NCI-H1092 (cell line): ENCODE results near the gene ZNF593.
A peak's percentile ranks its signal among the peaks of the same experiment; 100 is the strongest.

ENCODE experiments used
- DNase-seq: peaks from one replicate; lab custom pipeline; 2025; lab: John Stamatoyannopoulos, UW

ZNF593 gene

DNA sequence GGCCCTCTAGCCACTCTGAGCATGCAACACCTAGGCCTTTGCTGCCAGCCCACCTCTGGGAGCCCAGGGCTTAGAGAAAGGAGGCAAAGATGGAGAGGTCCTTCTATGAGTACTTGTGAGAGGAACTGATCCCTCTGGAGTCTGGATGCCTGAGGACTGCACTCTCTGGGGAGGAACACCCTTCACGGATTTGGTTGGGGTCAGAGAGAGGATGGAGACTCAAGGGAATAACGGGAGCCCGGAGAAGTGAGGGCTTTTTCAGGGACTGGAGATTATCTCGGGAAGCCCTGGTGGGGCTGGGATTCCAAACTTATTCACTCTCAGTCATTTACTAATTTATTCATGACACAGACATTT is 532 bp upstream of the ZNF593 start:
- no peak for DNase-seq

DNA sequence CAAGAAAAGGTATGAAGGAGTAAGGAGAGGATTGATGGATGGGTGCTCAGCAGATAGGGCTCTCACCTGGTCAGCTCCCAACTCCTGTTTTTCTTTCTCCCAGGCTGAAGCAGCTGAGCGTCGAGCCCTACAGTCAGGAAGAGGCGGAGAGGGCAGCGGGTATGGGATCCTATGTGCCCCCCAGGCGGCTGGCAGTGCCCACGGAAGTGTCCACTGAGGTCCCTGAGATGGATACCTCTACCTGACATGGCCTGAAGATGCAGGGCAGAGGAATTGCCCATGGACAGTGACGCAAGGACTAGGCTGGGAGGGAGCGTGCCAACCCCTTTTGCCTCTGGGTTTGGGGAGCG is 739 bp downstream of the ZNF593 start:
- DNase-seq, result no peak

DNA sequence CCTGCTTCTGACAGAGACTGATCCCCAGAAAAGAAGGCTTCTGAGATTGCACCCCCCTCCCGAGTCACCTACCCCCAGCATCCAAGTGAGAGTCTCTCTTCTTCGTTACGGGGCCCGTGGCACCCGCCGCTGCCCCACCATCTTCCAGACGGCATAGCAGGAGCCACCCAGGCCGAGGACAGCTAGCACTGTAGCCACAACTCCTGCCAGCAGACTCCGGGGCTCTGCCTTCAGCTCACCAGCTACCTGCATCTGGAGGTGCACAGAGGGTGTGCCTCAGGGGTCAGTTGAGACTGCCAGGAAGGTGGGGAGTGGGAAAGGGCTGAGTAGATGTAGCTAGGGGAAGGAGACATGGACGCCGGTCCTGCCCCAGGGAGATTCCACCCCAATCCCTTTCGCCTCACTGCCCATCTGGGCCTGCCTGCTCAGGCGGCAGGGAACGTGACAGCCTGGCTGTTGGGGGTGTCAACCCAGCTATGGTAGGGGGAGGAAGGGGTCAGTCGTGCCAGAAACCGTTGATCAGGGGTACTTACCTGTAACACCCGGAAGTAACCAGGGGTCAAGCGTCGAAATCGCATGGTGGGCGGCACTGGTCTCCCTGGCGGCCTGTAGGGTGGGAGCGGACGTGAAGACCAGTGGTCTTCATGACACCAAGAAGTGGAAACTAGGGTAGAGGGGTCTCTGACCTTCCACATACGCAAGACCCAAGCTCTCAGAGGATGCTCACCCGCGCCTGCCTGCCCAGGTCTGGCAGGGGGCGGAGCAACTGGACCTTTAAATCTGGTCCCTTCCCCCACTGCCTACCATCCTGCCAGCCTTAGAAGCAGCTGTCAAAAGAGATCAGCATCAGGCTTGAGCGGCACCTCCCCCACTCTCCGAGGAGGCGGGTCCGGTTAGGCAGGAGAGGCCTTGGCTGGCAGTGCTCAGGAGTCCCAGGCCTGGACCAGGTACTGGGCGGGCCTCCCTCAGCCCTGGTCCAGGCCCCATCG is 1.7 kb downstream of the ZNF593 start, which contains the start of gene ZNF593OS:
TSS of gene ZNF593OS (minus strand) at position 749 of the 989 bp plus-strand sequence. CDS start at position 578, 171 bp downstream.
- no peak for DNase-seq

DNA sequence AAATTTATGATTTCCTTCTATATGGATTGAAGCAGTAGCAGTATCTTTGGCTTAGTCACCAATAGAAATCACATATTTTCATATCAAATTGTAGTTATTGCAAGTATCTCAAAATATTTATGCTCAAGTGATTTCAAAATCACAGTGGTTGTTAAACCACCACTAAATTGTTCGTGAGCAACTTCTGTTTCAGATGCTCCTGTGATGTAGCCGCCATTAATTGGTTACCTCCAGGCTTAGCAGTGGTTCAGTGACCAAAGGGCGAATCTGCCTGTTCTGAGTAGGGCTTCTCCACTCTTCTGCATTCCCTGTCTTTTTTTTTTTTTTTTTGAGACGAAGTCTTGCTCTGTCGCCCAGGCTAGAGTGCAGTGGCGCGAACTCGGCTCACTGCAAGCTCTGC is 5.6 kb downstream of the ZNF593 start:
- DNase-seq, result no peak

DNA sequence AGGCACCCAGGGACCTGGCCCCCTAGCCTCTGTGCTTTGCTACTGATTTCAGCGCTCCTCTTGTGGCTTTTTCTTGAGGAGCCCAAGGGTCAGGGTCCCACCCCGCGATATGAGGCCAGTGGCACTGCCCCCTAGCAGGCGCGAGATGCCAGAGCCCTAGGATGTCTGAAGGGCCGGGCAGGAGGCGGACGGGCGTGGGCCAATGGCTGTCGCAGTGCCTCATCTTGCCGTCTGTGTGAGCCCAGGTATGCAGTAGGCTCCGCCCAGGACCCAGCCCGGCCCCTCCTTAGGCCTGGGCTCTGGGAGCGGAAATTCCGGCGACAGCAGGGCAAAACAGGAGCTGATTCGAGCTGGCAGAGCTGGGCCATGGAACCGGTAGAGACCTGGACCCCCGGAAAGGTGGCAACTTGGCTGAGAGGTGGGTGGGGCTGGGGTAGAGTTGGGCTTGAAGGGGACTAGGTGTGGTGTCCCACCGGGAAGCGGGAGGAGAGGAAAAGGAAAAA is 7.5 kb downstream of the ZNF593 start, which contains the start of gene CNKSR1:
TSS of gene CNKSR1 (plus strand) at position 310 of the 503 bp plus-strand sequence. CDS start at position 367, 57 bp downstream.
- no peak for DNase-seq

DNA sequence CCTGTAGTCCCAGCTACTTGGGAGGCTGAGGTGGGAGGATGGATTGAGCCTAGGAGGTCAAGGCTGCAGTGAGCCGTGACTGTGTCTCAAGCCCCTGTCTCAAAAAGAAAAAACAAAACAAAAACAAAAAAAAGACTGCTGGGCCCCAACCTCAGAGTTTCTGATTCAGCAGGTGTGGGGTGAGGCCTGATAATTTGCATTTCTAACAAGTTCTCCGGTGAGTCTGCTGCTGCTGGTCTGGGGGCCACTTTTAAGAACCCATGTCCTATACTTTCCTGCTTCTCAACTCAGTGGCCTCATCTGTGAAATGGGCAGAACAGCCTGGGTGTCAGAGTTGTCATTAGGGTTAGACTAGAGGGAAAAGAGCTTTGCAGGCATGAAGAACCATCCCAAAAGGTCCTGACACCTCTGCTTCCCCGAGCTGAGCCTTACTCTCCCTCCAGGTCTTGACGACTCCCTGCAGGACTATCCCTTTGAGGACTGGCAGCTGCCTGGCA is 10.3 kb downstream of the ZNF593 start:
- no peak for DNase-seq

DNA sequence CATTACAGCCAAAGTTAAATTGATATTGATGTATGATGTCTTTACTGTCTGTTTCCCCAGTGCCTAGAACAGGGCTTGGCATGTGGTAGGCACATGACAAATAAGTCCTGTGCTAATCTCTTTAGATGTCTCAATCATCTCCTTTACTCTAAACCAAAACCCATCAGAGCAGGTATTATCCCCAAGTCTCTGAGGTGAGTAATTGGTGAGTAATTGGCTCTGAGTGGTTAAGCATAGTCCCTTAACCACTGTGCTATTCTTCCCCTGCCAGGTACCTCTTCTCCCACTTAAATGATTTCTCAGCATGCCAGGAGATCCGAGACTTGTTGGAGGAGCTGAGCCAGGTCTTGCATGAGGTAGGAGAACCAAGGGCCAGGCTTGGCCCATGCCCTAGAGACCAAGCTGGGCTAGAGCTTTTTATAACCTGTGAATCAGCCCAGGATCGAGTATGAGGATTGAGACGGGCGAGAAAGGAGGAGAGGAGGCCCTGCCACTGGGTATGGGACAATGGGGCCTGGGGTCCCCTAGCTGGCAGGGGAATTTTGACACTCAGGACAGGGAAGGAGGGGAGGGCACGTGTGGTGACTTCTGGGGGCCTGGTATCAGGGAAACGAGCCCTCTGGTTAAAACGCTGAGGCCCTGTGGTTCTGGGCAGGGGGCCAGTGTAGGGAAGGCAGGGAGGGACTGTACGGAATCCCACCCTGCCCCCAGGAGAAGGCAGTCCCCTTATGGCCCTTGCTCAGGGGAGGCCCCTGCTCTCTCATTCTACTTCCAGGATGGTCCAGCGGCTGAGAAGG is 12.1 kb downstream of the ZNF593 start:
- DNase-seq, result no peak

DNA sequence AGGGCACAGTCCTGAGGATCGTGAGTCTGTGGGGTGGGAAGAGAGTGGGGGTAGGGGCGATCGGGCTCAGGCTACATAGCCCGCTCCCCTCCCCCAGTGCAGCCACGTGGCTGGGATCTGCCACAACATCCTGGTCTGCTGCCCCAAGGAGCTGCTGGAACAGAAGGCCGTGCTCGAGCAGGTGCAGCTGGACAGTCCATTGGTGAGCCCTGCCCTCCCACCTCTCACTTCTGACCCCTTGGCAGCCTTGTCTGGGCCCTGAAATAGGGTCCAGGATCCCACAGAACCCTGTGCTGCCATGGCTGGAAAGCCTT is 12.6 kb downstream of the ZNF593 start:
- DNase-seq, result no peak

DNA sequence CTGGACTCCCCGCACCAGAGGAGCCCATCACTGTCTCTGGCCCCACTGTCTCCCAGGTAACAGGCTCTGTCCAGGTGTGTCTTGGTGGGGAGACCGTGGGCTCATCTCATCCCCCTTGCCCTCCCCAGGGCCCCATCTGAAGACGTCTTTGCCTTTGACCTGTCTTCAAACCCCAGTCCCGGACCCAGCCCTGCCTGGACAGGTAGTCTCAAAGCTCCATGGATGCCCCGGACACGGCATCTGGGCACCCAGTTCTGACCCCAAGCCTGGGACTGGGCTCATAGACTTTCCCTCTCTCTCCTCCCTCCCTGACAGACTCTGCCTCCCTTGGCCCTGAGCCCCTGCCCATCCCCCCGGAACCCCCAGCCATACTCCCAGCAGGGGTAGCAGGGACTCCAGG is 14.4 kb downstream of the ZNF593 start:
- no peak for DNase-seq

DNA sequence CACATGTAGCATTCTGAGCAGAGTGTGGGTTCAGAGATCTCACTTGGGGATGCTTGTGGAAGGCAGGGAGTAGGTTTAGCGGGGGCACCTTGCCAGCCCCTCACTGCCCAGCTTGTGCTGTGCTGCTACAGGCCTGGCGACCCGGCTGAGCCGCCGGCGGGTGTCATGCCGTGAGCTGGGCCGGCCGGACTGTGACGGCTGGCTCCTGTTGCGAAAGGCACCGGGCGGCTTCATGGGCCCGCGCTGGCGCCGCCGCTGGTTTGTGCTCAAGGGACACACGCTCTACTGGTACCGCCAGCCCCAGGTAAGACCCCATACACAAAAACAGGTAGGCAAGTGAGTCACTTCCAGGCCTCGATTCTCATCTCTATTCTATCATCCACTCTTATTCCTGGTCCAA is 15.2 kb downstream of the ZNF593 start:
- DNase-seq, result no peak

DNA sequence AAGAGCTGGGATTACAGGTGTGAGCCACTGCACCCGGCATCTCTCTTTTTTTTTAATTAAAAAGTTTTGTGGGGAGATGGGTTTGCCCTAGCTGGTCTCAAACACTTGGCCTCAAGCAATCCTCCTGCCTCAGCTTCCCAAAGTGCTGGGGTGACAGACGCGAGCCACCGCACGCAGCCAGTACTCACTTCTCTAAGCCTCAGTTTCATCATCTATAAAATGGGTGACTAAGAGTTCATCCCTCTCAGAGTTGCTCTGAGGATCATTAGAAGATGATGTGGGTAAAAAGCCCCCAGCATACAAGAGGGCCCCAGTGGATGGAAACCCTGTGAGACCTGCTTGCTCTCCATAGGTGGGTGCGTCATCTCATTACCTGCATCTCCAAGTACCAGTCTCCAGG is 18.2 kb downstream of the ZNF593 start:
- no peak for DNase-seq

DNA sequence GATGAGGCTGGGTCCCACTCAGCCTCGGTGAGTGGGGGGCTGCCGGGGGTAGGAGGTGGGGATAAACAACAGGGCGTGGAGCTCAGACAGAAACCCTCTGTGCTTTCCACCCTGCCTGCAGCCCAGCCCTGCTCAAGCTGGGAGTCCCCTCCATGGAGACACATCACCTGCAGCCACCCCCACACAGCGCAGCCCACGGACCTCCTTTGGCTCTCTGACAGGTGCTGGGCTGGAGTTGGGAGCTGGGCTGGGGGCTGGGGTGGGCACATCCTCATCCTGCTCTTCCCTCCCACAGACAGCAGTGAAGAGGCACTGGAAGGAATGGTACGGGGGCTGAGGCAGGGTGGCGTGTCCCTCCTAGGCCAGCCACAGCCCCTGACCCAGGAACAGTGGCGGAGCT is 18.8 kb downstream of the ZNF593 start:
- DNase-seq, result no peak

DNA sequence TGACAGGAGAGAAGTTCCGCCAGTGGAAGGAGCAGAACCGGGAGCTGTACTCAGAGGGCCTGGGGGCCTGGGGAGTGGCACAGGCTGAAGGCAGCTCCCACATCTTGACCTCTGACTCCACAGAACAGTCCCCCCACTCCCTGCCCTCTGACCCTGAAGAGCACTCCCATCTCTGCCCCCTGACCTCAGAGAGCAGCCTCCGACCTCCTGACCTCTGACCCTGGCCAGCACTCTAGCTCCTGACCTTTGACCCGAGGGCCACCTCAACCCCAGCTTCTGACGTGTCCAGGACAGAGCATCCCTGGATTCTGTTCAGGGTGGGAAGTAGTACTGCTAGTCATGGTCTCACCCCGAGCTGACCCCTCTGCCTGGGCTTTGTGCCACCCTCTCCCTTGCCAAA is 19.6 kb downstream of the ZNF593 start:
- DNase-seq, result no peak

DNA sequence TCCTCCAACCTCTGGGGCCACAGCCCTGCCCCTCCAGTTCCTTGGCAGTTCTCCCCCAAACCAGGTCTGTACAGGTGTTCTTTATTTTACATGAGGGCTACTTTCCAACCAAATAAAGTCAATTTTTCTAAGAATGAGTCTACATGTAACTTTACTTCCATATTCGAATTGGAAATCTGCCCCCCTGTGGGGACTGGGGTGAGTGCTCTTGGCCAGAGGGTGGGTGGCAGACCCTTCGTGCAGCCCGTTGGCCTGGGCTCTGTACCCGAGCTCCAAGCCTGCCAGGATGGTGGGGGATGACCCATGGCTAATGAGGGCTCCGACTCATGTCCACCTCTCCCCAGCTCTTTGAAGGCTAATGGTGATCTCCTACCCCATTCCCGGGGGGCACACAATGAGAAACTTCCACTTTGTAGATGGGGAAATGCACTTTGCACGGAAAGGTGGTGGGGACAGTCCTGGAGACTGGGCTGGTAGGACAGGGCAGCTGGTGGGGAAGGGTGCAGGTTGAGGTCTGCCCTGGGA is 20.1 kb downstream of the ZNF593 start:
- no peak for DNase-seq

DNA sequence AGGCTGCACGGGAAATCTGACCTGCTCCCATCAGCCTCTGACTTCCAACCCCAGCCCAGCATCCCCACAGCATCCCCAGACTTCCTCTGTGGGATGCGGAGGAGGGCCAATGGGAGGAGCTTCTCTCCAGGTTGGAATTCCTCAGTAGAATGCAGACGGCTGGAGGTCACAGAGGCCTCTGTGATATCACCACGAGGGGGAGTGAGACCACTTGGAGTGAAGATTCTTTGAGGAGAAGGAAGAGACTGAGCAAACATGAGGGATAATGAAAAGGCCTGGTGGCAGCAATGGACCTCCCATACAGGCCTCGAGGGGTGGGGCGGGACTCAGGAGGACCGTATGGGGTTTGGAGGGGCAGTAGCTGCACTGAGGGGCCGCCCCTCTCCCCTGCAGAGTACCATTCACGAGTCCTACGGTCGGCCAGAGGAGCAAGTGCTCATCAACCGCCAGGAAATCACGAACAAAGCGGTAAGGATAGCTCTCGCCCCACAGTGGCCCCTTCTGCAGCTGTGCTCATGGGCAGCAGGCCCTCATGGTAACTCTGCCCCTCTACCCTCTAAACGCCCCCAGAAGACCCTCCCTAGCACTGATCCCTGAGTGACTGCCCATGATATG is 20.8 kb downstream of the ZNF593 start, which contains the start of gene CATSPER4:
TSS of gene CATSPER4 (plus strand) at position 230 of the 615 bp plus-strand sequence. CDS start at position 256, 26 bp downstream.
- peak; percentile 34 for DNase-seq

DNA sequence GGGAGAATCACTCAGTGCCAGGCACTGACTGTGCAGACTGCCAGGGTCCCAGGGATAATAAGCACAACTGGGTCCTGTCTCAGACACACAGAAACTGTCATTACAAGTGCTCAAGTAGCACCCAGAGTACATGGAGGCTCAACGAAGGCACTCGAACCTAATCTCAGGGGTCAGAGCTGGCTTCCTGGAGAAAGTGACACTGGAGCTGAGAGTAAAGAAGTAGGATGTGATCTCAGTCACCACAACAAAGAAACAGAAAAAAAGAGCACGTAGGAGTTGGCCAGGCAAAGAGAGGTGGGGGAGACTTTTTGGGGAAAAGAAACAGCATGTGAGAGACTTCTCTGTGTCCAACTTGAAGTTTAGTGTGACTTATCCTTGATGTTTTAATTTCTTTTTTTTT is 22.0 kb downstream of the ZNF593 start:
- DNase-seq, result no peak

DNA sequence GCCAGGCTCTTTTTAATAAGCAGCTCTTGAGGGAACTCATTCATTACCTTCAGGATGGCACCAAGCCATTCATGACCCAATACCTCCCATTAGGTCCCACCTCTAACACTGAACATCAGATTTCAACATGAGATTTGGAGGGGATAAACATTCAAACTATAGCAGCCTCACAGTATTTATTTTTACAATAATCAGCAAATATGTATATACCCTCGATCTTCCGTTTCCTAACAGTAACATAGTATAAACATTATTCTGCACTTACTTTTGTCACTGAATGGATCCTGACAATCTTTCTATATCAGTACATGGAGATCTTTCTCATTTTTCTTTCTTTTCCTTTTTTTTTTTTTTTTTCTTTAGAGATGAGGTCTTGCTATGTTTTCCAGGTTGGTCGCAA is 26.1 kb downstream of the ZNF593 start:
- DNase-seq, result no peak

DNA sequence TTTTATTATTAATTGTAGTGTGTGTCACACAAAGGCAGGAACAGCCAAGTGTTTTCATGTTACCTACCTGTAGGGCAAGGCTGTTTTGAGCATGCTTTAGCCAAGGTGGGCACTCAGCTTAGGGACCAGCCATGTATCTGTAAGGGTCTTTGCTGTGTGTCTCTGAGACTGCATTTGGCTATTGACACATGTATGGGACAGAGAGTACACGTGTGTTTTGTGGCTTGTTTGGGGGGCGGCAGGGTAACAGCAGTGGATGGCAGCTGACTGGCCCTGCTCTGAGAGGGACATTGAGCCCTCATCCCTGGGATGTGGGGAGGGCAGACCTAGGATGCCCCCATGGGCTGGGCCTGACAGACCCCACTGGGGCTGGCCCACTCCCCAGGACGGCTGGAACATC is 27.6 kb downstream of the ZNF593 start:
- no peak for DNase-seq

DNA sequence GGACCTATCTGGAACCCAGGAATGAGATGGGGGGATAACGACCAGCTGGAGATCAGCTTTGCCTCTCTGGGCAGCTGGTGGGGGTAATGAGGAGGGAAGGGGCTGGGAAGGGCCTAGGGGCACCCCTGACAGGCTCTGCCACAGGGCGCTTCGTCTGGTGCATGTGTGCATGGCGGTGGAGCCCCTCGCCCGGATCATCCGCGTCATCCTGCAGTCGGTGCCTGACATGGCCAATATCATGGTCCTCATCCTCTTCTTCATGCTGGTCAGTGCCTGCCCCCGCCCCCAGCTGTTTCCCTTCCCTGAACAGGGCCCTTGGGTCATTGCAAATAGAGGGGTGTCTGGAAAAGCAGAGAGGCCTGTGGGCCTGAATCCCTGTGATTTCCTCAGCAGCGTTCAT is 28.1 kb downstream of the ZNF593 start:
- no peak for DNase-seq

DNA sequence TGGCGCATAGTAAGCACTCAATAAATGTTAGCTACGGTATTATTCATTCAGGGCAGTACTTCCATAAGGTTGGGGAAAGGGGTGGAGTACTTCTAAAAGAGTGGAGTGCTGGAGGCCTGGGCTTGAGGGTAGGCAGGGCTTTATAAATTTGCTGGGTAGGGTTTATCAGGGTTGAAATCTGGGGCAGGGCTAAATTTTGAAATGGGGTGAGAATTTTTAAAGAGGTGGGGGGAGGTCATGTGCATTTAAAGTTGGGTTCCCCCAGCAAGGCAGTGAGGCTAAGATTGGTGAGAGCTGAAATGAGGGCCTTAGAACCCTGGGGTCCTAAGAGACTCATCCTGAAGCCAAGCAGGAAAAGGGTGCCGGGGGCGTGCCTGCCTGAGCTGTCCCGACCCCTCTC is 30.7 kb downstream of the ZNF593 start:
- DNase-seq, result no peak

DNA sequence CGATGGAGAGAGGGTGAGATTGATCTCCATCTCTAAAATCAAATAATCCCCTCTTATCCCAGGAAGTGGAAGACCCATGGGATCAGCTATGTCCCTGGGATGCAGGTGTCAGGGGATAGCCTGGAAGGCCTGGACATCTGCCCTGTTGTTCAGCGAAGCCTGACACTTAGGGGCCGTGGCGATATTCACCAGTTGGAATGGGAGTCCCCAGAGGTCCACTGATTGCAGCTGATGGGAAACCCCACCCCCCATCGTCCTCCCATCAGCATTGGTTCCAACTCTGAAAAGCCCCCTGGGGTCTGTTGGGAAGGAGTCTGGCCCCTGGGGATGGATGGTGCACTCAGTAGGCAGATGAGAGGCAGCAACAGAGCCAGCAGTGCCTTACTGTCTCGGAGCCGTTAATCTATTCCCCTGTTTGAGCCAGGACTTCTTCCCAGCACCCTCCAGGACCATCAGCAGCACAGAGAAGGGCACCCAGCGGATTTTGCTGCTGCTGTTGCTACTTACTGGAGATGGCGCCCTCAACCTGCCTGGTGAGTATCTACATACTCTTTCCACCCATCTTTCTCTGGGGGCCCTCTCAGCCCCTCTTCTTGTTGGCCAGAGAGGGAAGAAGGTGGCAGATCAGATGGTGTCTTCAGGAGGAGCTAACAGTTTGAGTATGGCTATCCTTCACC is 34.1 kb downstream of the ZNF593 start:
- no peak for DNase-seq
